Measurements from ENCODE around the gene DLEC1. TPM values are rescaled to one million over a fixed set of nuclear protein-coding genes. Genes with fewer than 3 reads are reported as not detected.
A peak's percentile ranks its signal among the peaks of the same experiment; 100 is the strongest.

Gene DLEC1
- total RNA-seq, 1 donor from 2014 or later: 0.08 TPM

DNA sequence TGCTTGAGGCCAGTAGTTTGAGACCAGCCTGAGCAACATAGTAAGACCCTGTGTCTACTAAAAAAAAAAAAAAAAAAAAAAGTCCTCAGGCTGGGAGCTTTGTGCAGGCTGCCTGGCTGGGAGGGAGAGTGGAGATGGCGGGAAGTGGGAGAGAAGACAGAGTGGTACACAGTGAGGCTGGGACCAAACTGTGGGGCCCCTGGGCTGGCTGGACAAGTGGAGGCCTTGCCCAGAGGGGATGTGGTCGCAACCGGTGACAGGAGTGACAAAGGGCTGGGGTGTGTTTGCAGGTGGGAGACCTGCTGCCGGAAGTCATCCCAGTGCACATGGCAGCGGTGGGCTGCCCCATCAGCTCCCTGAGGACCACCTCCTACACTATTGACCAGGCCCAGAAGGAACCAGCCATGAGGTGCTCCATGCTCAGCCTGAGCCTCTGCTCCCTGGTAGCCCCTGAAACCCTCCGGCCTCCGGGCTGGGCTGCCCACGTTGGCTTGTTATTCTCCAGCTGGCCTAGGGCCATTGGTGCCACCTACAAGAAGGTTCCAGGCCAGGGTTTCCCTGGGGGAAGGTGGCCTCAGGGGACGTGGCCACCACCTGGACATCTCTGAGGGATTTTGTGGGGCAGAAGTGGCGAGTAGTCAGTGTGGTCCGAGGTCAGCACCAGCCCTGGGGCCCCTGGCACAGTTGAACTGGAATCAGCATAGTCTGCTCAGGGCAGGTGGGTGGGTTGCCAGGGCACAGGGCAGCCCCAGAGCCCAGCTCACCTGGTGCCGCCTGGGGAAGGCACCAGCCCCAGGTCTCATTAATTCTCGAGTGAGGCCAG is 75.3 kb downstream of the DLEC1 start:
- no peak for DNase-seq (ENCODE audit: missing footprints)
- no peak for ATAC-seq
- intact Hi-C loops (cut with DNase I): loop anchor here (10.0 kb wide), 1 partner anchor 231 kb away; the partner anchor contains the start of gene XYLB

DNA sequence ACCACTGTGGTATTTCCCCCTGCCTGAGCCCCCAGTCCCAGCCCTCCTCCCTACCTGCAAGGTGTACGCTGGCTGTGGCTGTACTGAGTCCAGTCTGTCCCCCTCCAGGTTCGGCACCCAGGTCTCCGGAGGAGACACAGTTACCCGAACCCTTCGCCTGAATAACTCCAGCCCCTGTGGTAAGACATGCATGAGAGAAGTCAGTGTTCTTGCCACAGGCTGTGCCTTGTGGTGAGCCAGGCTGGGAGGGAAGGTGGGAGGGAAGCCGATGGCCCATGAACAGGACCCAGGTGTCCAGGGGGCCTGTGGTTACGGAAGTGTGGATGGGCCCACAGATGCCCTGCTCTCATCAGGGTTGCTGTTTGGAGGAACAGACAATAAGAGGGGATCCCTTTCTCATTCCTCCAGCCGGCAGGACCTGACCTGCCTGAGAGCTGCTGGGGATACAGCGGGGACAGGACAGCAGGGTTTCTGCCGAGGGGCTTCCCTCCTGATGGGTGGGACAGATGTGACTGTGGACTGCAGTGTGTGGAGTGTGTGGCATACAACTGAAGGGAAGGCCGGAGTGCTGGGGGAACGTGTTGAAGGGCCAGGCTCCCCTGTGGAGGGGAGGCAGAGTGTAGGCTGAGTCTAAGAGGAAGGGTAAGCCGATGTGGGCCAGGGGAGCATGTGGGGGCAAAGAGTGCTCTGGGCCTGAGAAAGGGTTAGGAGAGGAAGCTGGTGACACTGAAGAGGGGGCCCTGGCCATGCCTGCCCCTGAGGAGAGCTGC is 76.1 kb downstream of the DLEC1 start:
- ATAC-seq: no peak
- DNase-seq (ENCODE audit: missing footprints): no peak
- intact Hi-C loops (cut with DNase I): loop anchor here (5.0 to 10.0 kb wide), 2 partner anchors 230 to 367 kb away; partner anchors contain the start of gene XYLB

GRCh38 chr3:38115645-38116427 is 76.8 kb downstream of the DLEC1 start:
- DNase-seq (ENCODE audit: missing footprints): no peak
- ATAC-seq: no peak
- intact Hi-C loops (cut with DNase I): loop anchor here (5.0 to 10.0 kb wide), 2 partner anchors 229 to 366 kb away; partner anchors contain the start of gene XYLB

DNA sequence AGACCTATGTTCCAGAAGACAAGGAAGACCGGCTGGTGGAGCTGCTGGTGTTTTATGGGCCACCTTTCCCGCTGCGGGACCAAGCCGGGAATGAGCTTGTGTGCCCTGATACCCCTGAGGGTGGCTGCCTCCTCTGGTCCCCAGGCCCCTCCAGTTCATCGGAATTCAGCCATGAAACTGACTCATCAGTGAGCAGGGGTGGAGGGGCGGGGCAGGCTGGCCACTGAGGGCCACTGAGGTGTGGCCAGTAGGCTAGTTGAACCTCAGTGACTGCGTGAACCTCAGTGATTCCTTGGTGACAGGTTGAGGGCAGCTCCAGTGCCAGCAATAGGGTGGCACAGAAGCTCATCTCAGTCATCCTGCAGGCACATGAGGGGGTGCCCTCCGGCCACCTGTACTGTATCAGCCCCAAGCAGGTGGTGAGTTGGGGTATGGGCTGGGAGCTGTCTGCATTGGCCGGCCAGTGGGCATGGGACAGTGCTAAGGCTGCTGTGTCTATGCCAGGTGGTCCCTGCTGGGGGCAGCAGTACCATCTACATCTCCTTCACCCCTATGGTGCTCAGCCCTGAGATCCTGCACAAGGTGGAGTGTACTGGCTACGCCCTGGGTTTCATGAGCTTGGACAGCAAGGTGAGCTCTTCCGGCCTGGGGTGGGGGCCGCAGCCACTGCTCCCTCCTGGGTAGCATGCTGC is 77.6 kb downstream of the DLEC1 start:
- ATAC-seq (no peak), DNase-seq (ENCODE audit: missing footprints) (peak; percentile 41)
- intact Hi-C loops (cut with DNase I): loop anchor here (5.0 to 10.0 kb wide), 2 partner anchors 228 to 366 kb away; partner anchors contain the start of gene XYLB

GRCh38 chr3:38117163-38117716 is 78.2 kb downstream of the DLEC1 start:
- peak; percentile 79 for ATAC-seq
- DNase-seq (ENCODE audit: missing footprints): peak; percentile 50
- intact Hi-C loops (cut with DNase I): loop anchor here (5.0 to 10.0 kb wide), 2 partner anchors 228 to 365 kb away; partner anchors contain the start of gene XYLB

GRCh38 chr3:38117748-38118420 is 78.9 kb downstream of the DLEC1 start:
- peak; percentile 74 for DNase-seq (ENCODE audit: missing footprints)
- intact Hi-C loops (cut with DNase I): loop anchor here (5.0 to 10.0 kb wide), 2 partner anchors 227 to 364 kb away; partner anchors contain the start of gene XYLB
- ATAC-seq: peak; percentile 69

- DNase-seq (ENCODE audit: missing footprints): peak; percentile 9
- no peak for ATAC-seq
- intact Hi-C loops (cut with DNase I): loop anchor here (5.0 to 10.0 kb wide), 2 partner anchors 226 to 364 kb away; partner anchors contain the start of gene XYLB
Measured at GRCh38 chr3:38118421-38119247, 79.6 kb downstream of the DLEC1 start.

- no peak for ATAC-seq
- DNase-seq (ENCODE audit: missing footprints): peak; percentile 7
- intact Hi-C loops (cut with DNase I): loop anchor here (5.0 to 10.0 kb wide), 2 partner anchors 226 to 363 kb away; partner anchors contain the start of gene XYLB
Measured at GRCh38 chr3:38119248-38119544, 80.2 kb downstream of the DLEC1 start.

DNA sequence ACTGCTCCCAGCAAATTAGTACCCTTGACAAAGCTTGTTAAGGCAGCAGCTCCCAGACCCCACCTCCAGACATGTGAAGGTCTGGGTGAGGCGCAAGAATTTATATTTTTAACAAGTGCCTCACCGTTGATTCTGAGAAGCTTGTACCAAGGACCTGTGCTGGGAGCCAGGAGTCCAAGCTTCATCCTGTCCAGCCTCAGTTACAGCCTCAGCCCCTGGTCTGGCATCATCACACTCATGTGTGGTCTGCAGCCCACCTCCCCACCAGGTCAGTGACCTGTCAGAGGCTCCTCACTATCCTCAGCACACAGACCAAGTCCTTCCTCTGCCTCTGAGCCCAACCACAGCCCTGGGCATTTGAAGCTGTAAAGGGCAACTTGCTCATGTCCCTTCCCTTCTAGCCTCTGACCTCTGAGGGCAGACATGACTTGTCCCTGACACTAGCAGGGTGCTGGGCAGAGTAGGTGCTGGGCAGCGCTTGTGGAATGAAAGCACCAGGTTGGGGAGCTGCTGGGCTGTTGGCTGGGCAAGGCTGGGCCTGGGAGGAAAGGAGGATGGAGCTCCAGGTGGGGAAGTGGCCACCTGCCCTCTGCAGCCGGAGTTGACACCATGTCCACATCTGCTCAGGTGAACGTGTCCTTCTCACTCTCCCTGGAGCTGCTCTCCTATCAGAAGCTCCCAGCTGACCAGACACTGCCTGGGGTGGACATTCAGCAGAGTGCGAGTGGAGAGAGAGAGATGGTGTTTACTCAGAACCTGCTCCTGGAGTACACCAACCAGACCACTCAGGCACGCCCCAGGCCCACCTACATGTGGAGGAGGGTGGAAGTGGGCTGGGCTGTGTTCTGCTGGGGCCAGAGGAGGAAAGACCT is 81.0 kb downstream of the DLEC1 start:
- intact Hi-C loops (cut with DNase I): loop anchor here (5.0 to 10.0 kb wide), 2 partner anchors 225 to 362 kb away; partner anchors contain the start of gene XYLB
- peak; percentile 25 for DNase-seq (ENCODE audit: missing footprints)
- no peak for ATAC-seq

DNA sequence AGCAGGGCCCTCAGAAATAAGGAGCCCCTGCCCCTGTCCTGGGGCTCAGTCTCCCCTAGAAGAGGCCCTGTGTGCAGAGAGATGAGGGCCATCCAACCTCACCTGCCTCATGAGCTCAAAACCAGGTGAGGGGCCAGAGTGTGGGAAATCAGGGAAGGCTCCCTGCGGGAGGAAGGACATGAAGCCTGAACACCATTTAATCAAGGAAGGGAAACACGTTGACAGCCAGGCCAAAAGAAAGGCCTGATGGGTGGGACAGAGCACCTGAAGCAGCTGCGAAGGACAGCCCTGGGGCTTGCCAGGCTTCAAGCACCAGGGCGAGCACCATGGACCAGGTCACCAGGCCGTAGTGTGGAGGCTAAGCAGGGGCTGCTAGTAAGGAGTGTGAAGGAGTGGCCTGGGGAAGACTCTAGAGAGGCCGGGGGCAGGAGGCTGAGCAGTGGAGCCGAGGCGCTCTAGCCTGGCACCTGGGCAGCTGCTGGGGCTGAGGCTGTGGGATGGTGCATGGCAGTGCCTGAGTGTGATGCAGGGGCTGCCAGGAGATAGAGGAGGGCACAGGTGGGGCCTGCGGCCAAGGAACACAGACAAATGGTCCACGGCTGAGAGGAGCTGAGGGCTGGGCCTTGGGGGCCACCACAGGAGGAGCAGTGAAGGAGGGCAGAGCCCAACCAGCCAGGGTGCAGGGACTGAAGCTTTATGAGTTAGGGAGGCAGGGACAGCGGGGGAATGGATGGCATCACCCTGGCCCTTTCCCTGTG is 81.9 kb downstream of the DLEC1 start:
- DNase-seq (ENCODE audit: missing footprints) (peak; percentile 30), ATAC-seq (no peak)
- intact Hi-C loops (cut with DNase I): no loop called here

GRCh38 chr3:38121451-38121831 is 82.4 kb downstream of the DLEC1 start:
- intact Hi-C loops (cut with DNase I): no loop called here
- ATAC-seq (no peak), DNase-seq (ENCODE audit: missing footprints) (peak; percentile 61)

GRCh38 chr3:38121832-38122461 is 82.9 kb downstream of the DLEC1 start:
- DNase-seq (ENCODE audit: missing footprints) (peak; percentile 60), ATAC-seq (no peak)
- intact Hi-C loops (cut with DNase I): no loop called here

GRCh38 chr3:38122712-38123290 is 83.8 kb downstream of the DLEC1 start:
- intact Hi-C loops (cut with DNase I): no loop called here
- no peak for ATAC-seq
- DNase-seq (ENCODE audit: missing footprints): peak; percentile 28

Measured in Right ventricle myocardium inferior (tissue), 1 donor.